IPS-18c (cell line): ENCODE measurements around the gene ZNFX1.
"Not testable (repeated sequence)": the region's sequence is repeated elsewhere in the genome, so short reads cannot be mapped to it uniquely, and the experiment has no call there.

Source experiments
- H3K4me3 ChIP-seq: 2 replicates; pipeline ENCODE4 v1.7.0; 2013; ENCODE audit warnings: low read depth, mild to moderate bottlenecking, low read length, moderate library complexity; ENCODE audit not compliant: insufficient read depth
- H3K9me3 ChIP-seq: one replicate; pipeline ENCODE4 v1.6.1; 2013; ENCODE audit warnings: mild to moderate bottlenecking, low read length, moderate library complexity; ENCODE audit not compliant: control insufficient read depth, insufficient read depth

The ZNFX1 gene

DNA sequence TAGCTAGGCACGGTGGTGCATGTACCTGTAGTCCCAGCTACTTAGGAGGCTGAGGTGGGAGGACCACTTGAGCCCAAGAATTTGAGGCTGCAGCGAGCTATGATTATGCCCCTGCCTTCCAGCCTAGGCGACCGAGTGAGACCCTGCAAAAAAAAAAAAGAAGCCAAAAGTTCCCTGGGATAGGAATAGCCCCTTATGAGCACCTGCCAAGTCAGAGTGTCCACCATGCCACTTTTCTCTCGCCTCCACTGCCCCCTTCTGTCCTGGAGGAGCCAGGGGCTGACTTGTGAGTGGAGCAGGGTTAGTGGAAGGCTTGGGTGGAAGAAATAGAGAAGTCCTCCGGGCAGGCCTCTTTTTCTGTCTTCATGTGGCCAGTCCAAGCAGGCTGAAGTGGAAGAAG, 70.8 kb downstream of the ZNFX1 start:
- Histone ChIP-seq H3K4me3 (no peak overlapping the region), H3K9me3 (no peaks in the 10 kb centered on the region)

DNA sequence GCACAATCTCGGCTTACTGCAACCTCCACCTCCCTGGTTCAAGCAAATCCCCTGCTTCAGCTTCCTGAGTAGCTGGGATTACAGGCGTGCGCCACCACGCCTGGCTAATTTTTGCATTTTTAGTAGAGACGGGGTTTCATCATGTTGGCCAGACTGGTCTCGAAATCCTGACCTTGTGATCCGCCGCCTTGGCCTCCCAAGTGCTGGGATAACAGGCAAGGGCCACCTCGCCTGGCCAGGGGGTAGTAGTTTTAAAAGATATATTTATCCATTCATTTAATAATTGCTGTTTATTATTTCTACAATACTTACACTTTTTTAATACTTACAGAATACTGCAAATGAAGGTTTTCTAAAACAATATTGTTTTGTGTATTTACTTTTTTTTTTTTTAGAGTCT, 74.1 kb downstream of the ZNFX1 start:
- H3K9me3 ChIP-seq, result no peaks in the 10 kb centered on the region
- H3K4me3 ChIP-seq, result no peak overlapping the region

DNA sequence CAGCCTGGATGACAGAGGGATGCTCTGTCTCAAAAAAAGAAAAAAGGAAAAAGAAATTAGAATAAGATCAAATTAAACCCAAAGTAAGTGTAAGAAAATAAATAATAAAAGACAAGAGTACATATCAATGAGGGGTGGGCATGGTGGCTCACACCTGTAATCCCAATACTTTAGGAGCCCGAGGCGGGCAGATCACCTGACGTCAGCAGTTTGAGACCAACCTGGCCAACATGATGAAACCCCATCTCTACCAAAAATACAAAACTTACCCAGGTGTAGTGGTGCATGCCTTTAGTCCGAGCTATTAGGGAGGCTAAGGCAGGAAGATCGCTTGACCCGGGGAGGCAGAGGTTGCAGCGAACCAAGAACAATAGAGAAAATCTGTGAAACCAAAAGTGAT, 74.8 kb downstream of the ZNFX1 start:
- Histone ChIP-seq H3K9me3 (no peaks in the 10 kb centered on the region), H3K4me3 (no peak overlapping the region)

DNA sequence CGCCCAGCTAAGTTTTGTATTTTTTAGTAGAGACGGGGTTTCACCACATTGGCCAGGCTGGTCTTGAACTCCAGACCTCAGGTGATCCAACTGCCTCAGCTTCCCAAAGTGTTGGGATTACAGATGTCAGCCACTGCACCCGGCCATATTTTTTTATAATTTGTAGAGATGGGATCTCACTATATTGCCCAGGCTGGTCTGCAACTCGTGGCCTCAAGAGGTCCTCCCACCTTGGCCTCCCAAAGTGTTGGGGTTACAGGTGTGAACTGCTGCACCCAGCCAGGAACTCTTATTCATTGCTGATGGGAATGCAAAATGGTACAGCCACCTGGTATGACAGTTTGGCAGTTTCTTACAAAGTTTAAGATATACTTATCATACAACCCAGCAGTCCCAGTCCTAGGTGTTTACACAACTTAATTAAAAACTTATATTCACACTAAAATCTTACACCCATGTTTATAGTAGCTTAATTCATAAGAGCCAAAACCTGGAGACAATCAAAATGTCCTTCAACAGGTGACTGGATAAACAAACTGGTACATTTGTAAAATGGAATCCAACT, 78.0 kb downstream of the ZNFX1 start:
- Histone ChIP-seq H3K4me3 (no peak overlapping the region), H3K9me3 (no peaks in the 10 kb centered on the region)

DNA sequence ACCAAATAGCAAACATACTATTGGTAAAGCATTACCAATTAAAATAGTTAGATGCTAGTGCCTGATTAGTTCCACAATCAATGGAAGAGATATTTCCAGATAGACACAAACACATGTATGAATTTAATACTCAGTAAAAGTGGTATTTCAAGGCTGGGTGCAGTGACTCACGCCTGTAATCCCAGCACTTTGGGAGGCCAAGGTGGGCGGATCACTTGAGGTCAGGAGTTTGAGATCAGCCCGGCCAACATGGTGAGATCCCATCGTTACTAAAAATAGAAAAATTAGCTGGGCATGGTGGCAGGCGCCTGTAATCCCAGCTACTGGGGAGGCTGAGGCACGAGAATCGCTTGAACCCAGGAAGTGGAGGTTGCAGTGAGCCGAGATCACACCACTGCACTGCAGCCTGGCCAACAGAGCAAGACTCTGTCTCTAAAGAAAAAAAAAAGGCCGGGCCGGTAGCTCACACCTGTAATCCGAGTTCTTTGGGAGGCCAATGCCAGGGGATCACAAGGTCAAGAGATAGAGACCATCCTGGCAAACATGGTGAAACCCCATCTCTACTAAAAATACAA, 84.8 kb downstream of the ZNFX1 start:
- not testable (repeated sequence) for H3K9me3 ChIP-seq, H3K4me3 ChIP-seq
